Lower leg skin (tissue), 3 donors: ENCODE data around the gene NTPCR.

Source experiments
- POLR2A ChIP-seq, 2 donors: fragments of 450-650 bp; IDR thresholded peaks; one replicate each; pipeline ENCODE4 v1.6.1; 2016 to 2017; ENCODE audit warnings: antibody characterized with exemption in 2 of 2, mild to moderate bottlenecking in 1 of 2, moderate library complexity in 1 of 2
- TF ChIP-seq, protein P1 (sequence below), 3 donors: fragments of 450-650 bp; IDR thresholded peaks; one replicate each; pipeline ENCODE4 v1.5.1; 2016; ENCODE audit warnings: antibody characterized with exemption in 3 of 3, mild to moderate bottlenecking in 3 of 3, moderate library complexity in 2 of 3

DNA sequence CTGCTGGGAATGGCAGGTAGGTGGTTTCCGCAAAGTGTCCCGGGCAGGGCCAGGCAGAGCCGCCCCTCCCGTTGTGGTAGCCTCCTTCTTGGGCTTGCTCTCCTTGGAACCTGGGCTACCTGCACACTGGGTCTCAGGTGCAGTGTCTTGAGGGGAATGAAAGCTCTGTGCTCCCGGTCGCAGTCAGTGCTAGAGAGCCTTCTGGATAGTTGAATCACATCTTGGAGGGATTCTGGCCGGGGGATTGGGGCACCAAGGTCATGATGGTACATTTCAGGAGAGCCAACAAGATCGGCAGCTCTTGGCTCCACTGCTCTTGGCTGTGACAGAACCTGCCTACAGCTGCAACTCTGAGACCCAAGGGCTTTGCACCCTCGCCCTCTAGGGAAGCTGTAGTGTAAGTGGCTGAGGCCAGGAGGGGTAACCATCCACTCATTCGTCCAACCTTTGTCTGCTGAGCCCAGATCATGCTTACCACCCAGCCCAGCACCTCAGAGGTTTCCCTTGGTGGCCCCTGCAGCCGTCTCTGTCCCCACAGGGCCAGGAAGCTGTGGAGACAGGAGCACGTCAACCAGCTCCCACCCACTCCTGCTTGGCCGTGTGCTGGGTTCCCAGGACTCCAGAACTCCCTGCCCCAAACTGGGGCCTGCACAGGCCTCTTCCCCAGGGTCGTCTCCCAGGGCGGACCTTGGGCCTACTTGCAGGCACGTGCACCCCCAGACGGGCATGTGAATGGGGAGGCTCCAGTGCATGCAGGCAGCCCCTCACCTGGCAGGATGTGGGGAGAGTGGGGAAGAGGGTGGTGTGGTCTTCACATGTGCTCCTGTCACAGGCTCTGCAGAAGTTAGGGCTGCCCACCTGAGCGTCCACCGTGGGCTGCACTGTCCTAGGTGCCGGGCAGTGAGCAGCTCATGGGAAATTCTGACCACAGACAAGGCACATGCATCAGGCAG lies 40.0 kb downstream of the NTPCR start:
- TF ChIP-seq, protein P1, sequence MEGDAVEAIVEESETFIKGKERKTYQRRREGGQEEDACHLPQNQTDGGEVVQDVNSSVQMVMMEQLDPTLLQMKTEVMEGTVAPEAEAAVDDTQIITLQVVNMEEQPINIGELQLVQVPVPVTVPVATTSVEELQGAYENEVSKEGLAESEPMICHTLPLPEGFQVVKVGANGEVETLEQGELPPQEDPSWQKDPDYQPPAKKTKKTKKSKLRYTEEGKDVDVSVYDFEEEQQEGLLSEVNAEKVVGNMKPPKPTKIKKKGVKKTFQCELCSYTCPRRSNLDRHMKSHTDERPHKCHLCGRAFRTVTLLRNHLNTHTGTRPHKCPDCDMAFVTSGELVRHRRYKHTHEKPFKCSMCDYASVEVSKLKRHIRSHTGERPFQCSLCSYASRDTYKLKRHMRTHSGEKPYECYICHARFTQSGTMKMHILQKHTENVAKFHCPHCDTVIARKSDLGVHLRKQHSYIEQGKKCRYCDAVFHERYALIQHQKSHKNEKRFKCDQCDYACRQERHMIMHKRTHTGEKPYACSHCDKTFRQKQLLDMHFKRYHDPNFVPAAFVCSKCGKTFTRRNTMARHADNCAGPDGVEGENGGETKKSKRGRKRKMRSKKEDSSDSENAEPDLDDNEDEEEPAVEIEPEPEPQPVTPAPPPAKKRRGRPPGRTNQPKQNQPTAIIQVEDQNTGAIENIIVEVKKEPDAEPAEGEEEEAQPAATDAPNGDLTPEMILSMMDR (IDR thresholded peaks at IDR 0.05): no peak
- no peak for TF ChIP-seq POLR2A (IDR thresholded peaks at IDR 0.05)
